ENCODE data around the gene TIMELESS. TPM values are rescaled to one million over a fixed set of nuclear protein-coding genes. Genes with fewer than 3 reads are reported as not detected.

Gene TIMELESS
- total RNA-seq, 1 donor from 2014 or later = 65.5 TPM

GRCh38 chr12:56385873-56386272, 63.4 kb downstream of the TIMELESS start:
- H3K36me3 Mint-ChIP-seq (ENCODE audit: insufficient read depth) = no peaks in the 10 kb centered on the region
- H3K4me1 Mint-ChIP-seq (ENCODE audit: low read depth) = peaks cover 8% of the 10 kb centered on the region
- H3K27me3 Mint-ChIP-seq = no peaks in the 10 kb centered on the region
- no peak overlapping the region for H3K27ac Mint-ChIP-seq
- TF ChIP-seq CTCF (IDR thresholded peaks at IDR 0.05; ENCODE audit: unreplicated experiment) = no peak
- no peaks in the 10 kb centered on the region for H3K9me3 Mint-ChIP-seq (ENCODE audit: low read depth)
- no peak overlapping the region for H3K4me3 Mint-ChIP-seq (ENCODE audit: low read depth)
- no peak for DNase-seq (ENCODE audit: low spot score, unreplicated experiment)

GRCh38 chr12:56382611-56383010, 66.6 kb downstream of the TIMELESS start:
- no peak overlapping the region for H3K27ac Mint-ChIP-seq

GRCh38 chr12:56377989-56378316, 71.3 kb downstream of the TIMELESS start:
- H3K9me3 Mint-ChIP-seq (ENCODE audit: low read depth) = peaks cover 4% of the 10 kb centered on the region
- H3K27me3 Mint-ChIP-seq = no peaks in the 10 kb centered on the region
- peaks cover 6% of the 10 kb centered on the region for H3K4me1 Mint-ChIP-seq (ENCODE audit: low read depth)
- TF ChIP-seq CTCF (IDR thresholded peaks at IDR 0.05; ENCODE audit: unreplicated experiment) = no peak
- H3K36me3 Mint-ChIP-seq (ENCODE audit: insufficient read depth) = no peaks in the 10 kb centered on the region
- no peak for DNase-seq (ENCODE audit: low spot score, unreplicated experiment)
- H3K4me3 Mint-ChIP-seq (ENCODE audit: low read depth) = no peak overlapping the region
- H3K27ac Mint-ChIP-seq = no peak overlapping the region

More at GRCh38 chr12:56382611-56383010, 66.6 kb downstream of the TIMELESS start:
- H3K9me3 Mint-ChIP-seq (ENCODE audit: low read depth) = no peaks in the 10 kb centered on the region
- H3K4me3 Mint-ChIP-seq (ENCODE audit: low read depth) = no peak overlapping the region
- peaks cover 10% of the 10 kb centered on the region for H3K4me1 Mint-ChIP-seq (ENCODE audit: low read depth)
- no peak for DNase-seq (ENCODE audit: low spot score, unreplicated experiment)
- no peak for TF ChIP-seq CTCF (IDR thresholded peaks at IDR 0.05; ENCODE audit: unreplicated experiment)
- H3K27me3 Mint-ChIP-seq = no peaks in the 10 kb centered on the region
- H3K36me3 Mint-ChIP-seq (ENCODE audit: insufficient read depth) = no peaks in the 10 kb centered on the region

GRCh38 chr12:56377310-56377988, 71.8 kb downstream of the TIMELESS start:
- no peak overlapping the region for H3K4me3 Mint-ChIP-seq (ENCODE audit: low read depth)
- no peak overlapping the region for H3K27ac Mint-ChIP-seq
- peaks cover 4% of the 10 kb centered on the region for H3K9me3 Mint-ChIP-seq (ENCODE audit: low read depth)
- H3K36me3 Mint-ChIP-seq (ENCODE audit: insufficient read depth) = no peaks in the 10 kb centered on the region
- peaks cover 6% of the 10 kb centered on the region for H3K4me1 Mint-ChIP-seq (ENCODE audit: low read depth)
- no peak for TF ChIP-seq CTCF (IDR thresholded peaks at IDR 0.05; ENCODE audit: unreplicated experiment)
- H3K27me3 Mint-ChIP-seq = no peaks in the 10 kb centered on the region
- no peak for DNase-seq (ENCODE audit: low spot score, unreplicated experiment)

- no peak for TF ChIP-seq CTCF (IDR thresholded peaks at IDR 0.05; ENCODE audit: unreplicated experiment)
- Mint-ChIP-seq H3K36me3 (ENCODE audit: insufficient read depth) (no peaks in the 10 kb centered on the region), H3K9me3 (ENCODE audit: low read depth) (peaks cover 4% of the 10 kb centered on the region), H3K27ac (no peak overlapping the region), H3K27me3 (no peaks in the 10 kb centered on the region), H3K4me3 (ENCODE audit: low read depth) (no peak overlapping the region), H3K4me1 (ENCODE audit: low read depth) (peaks cover 6% of the 10 kb centered on the region)
- DNase-seq (ENCODE audit: low spot score, unreplicated experiment) = no peak
These were observed 73.4 kb downstream of the TIMELESS start for GRCh38 chr12:56375598-56376434.

Measured in progenitor cell of endocrine pancreas (in vitro differentiated cells).